Liver (tissue), 9 donors: ENCODE measurements around the gene KRTAP12-1. TPM values are rescaled to one million over a fixed set of nuclear protein-coding genes. Genes with fewer than 3 reads are reported as not detected.
A peak's percentile ranks its signal among the peaks of the same experiment; 100 is the strongest.

Experiments
- DNase-seq: peaks from one replicate; pipeline ENCODE4 v3.0.0-alpha.2; 2017; ENCODE audit warnings: low spot score
- H3K27ac ChIP-seq, 2 donors: one replicate each; pipeline ENCODE4 v1.7.0; 2013; ENCODE audit warnings: inconsistent platforms in 2 of 2, low read length in 2 of 2, control low read depth in 1 of 2, low read depth in 1 of 2, mild to moderate bottlenecking in 1 of 2
- H3K27me3 ChIP-seq, 4 donors: one replicate each; pipeline versions ENCODE4 v1.6.1 to v1.7.0; 2013; ENCODE audit warnings: low read length in 3 of 4, inconsistent platforms in 1 of 4, mild to moderate bottlenecking in 1 of 4, moderate library complexity in 1 of 4; ENCODE audit not compliant: control insufficient read depth in 4 of 4, insufficient read depth in 4 of 4
- H3K36me3 ChIP-seq, 4 donors: one replicate each; pipeline versions ENCODE4 v1.6.1 to v1.7.0; 2013; ENCODE audit warnings: low read length in 3 of 4, mild to moderate bottlenecking in 3 of 4, low read depth in 1 of 4, moderate library complexity in 1 of 4; ENCODE audit not compliant: control insufficient read depth in 4 of 4, insufficient read depth in 3 of 4
- H3K4me1 ChIP-seq, 4 donors: one replicate each; pipeline versions ENCODE4 v1.6.1 to v1.7.0; 2013; ENCODE audit warnings: low read length in 3 of 4, mild to moderate bottlenecking in 3 of 4, moderate library complexity in 1 of 4; ENCODE audit not compliant: control insufficient read depth in 4 of 4, insufficient read depth in 4 of 4
- H3K4me3 ChIP-seq, 3 donors: one replicate each; pipeline versions ENCODE4 v1.6.1 to v1.7.0; 2013; ENCODE audit warnings: low read length in 3 of 3, control low read depth in 1 of 3, low read depth in 1 of 3, mild to moderate bottlenecking in 1 of 3
- H3K9ac ChIP-seq, 2 donors: one replicate each; pipeline ENCODE4 v1.7.0; 2013; ENCODE audit warnings: low read length in 2 of 2, mild to moderate bottlenecking in 2 of 2, moderate library complexity in 2 of 2, control low read depth in 1 of 2, low read depth in 1 of 2
- H3K9me3 ChIP-seq, 4 donors: one replicate each; pipeline versions ENCODE4 v1.6.1 to v1.7.0; 2013; ENCODE audit warnings: low read length in 3 of 4; ENCODE audit not compliant: control insufficient read depth in 4 of 4
- EGR1 ChIP-seq, 2 donors: IDR thresholded peaks; 2 replicates each; pipeline ENCODE4 v1.6.1; 2016 to 2018; ENCODE audit warnings: antibody characterized with exemption in 2 of 2, low read depth in 2 of 2
- FOXA1 ChIP-seq: IDR thresholded peaks from 2 replicates; pipeline ENCODE4 v1.6.1; 2016; ENCODE audit warnings: antibody characterized with exemption
- FOXA2 ChIP-seq: IDR thresholded peaks from 2 replicates; pipeline ENCODE4 v1.6.1; 2016; ENCODE audit warnings: antibody characterized with exemption
- HNF4A ChIP-seq, 2 donors: conservative IDR thresholded peaks; 2 replicates each; pipeline ENCODE4 v1.6.1; 2016; ENCODE audit warnings: antibody characterized with exemption in 2 of 2, mild to moderate bottlenecking in 2 of 2
- HNF4G ChIP-seq: IDR thresholded peaks from 2 replicates; pipeline ENCODE4 v1.6.1; 2016; ENCODE audit warnings: antibody characterized with exemption
- NR2F2 ChIP-seq: IDR thresholded peaks from 2 replicates; pipeline ENCODE4 v1.6.1; 2016; ENCODE audit warnings: antibody characterized with exemption
- TAF1 ChIP-seq: conservative IDR thresholded peaks from 2 replicates; pipeline ENCODE4 v1.6.1; 2016; ENCODE audit warnings: antibody characterized with exemption, mild to moderate bottlenecking
- WGBS: extraction: QIAGEN DNeasy Blood & Tissue Kit; methylation state at CpG from one replicate; pipeline ENCODE4 v1.1.7; 2013; 5-methylcytosine and 5-hydroxymethylcytosine counted together
- polyA plus RNA-seq, 2 donors: library from polyadenylated mRNA; stranded (reverse) in 1 of 2; unstranded in 1 of 2; fragments of 200-250 nt in 1 of 2; fragments of >200 nt in 1 of 2; fragmentation: Nextera tagmentation in 1 of 2; extraction: Ambion mirVana in 1 of 2; gene quantifications; one replicate each; pipeline versions ENCODE4 v1.2.1 to v1.2.3, GENCODE V29; 2013 to 2015
- total RNA-seq, 2 donors: library from RNA; depleted of rRNA; stranded (reverse); fragments of >200 nt; gene quantifications; one replicate each; pipeline ENCODE4 v1.2.3, GENCODE V29; 2014
- TF ChIP-seq, protein P1 (sequence below): IDR thresholded peaks from 2 replicates; pipeline ENCODE4 v1.6.1; 2016; ENCODE audit warnings: antibody characterized with exemption, mild to moderate bottlenecking
- TF ChIP-seq, protein P2 (sequence below): IDR thresholded peaks from 2 replicates; pipeline ENCODE4 v1.6.1; 2016; ENCODE audit warnings: antibody characterized with exemption
- TF ChIP-seq, protein P3 (sequence below): IDR thresholded peaks from 2 replicates; pipeline ENCODE4 v1.6.1; 2016; ENCODE audit warnings: antibody characterized with exemption
- donor health status: healthy.
- donor health status: healthy.
- donor health status: healthy.
- donor health status: healthy.
- donor health status: healthy.

Gene KRTAP12-1
- total and polyA plus RNA-seq, 4 donors, result not detected

DNA sequence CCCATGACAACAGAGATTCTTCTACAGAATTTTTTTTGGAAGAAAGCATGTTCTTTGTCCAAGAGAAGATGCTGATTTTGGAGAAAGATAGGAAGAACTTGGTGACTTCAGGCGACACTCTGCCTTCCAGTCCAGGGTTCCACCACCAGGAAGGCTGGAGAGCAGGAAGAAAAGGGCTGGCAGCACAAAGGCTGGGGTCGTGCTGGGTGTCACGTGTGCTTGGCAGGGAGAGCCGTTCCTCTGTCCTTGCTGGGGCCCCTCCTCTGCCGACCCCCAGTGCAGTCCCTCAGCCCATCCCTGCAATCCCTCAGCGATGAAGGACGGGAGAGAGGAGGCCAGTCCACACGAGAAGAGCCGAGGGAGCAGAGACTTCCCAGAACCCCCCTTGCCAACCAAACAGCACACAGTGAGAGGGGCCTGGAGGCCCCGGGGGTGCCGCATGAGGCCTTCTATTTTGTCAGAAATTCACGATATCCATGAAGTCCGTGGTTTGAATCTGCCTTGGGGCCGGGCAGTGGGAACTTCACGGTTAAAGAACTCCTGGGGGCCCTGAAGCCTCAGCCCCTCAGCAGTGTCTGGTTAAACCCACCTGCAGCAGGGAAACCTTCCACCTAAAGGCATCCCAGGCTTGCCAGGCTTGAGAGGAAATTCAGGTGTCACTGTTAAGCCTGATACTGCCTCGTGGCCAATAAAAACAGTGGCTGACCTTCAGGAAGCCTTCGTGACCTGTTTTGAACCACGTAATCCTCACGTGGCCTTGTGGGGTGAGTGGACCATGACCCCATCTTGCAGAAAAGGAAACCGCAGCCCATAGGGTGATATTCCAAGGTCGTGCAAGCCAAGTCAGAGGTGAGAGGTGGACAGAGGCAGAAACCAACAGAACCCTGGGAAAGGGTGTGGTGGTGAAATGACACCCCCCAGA lies 18.4 kb upstream of the KRTAP12-1 start:
- no peaks in the 10 kb centered on the region for H3K9me3 ChIP-seq
- H3K9ac ChIP-seq, result no peak overlapping the region
- 45% methylated on average over 21 of the region's 21 CpGs for WGBS
- no peaks in the 10 kb centered on the region for H3K36me3 ChIP-seq
- H3K27me3 ChIP-seq, result peaks cover 3 to 14% (median 8%) of the 10 kb centered on the region in 4 donors
- H3K4me1 ChIP-seq, result no peaks in the 10 kb centered on the region
- no peak overlapping the region for H3K27ac ChIP-seq
- no peak overlapping the region for H3K4me3 ChIP-seq
- DNase-seq, result peak; percentile 27
- TF ChIP-seq EGR1 (IDR thresholded peaks at IDR 0.05; ENCODE audit: low read depth in 2 of 2) (no peak), TAF1 (no peak), HNF4A (conservative IDR thresholded peaks at IDR 0.05) (peak in 1 of 2 donors; percentile 25), FOXA1 (no peak)
- TF ChIP-seq, protein P1, sequence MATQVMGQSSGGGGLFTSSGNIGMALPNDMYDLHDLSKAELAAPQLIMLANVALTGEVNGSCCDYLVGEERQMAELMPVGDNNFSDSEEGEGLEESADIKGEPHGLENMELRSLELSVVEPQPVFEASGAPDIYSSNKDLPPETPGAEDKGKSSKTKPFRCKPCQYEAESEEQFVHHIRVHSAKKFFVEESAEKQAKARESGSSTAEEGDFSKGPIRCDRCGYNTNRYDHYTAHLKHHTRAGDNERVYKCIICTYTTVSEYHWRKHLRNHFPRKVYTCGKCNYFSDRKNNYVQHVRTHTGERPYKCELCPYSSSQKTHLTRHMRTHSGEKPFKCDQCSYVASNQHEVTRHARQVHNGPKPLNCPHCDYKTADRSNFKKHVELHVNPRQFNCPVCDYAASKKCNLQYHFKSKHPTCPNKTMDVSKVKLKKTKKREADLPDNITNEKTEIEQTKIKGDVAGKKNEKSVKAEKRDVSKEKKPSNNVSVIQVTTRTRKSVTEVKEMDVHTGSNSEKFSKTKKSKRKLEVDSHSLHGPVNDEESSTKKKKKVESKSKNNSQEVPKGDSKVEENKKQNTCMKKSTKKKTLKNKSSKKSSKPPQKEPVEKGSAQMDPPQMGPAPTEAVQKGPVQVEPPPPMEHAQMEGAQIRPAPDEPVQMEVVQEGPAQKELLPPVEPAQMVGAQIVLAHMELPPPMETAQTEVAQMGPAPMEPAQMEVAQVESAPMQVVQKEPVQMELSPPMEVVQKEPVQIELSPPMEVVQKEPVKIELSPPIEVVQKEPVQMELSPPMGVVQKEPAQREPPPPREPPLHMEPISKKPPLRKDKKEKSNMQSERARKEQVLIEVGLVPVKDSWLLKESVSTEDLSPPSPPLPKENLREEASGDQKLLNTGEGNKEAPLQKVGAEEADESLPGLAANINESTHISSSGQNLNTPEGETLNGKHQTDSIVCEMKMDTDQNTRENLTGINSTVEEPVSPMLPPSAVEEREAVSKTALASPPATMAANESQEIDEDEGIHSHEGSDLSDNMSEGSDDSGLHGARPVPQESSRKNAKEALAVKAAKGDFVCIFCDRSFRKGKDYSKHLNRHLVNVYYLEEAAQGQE, result no peak
- TF ChIP-seq, protein P2, sequence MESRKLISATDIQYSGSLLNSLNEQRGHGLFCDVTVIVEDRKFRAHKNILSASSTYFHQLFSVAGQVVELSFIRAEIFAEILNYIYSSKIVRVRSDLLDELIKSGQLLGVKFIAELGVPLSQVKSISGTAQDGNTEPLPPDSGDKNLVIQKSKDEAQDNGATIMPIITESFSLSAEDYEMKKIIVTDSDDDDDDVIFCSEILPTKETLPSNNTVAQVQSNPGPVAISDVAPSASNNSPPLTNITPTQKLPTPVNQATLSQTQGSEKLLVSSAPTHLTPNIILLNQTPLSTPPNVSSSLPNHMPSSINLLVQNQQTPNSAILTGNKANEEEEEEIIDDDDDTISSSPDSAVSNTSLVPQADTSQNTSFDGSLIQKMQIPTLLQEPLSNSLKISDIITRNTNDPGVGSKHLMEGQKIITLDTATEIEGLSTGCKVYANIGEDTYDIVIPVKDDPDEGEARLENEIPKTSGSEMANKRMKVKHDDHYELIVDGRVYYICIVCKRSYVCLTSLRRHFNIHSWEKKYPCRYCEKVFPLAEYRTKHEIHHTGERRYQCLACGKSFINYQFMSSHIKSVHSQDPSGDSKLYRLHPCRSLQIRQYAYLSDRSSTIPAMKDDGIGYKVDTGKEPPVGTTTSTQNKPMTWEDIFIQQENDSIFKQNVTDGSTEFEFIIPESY, result no peak

DNA sequence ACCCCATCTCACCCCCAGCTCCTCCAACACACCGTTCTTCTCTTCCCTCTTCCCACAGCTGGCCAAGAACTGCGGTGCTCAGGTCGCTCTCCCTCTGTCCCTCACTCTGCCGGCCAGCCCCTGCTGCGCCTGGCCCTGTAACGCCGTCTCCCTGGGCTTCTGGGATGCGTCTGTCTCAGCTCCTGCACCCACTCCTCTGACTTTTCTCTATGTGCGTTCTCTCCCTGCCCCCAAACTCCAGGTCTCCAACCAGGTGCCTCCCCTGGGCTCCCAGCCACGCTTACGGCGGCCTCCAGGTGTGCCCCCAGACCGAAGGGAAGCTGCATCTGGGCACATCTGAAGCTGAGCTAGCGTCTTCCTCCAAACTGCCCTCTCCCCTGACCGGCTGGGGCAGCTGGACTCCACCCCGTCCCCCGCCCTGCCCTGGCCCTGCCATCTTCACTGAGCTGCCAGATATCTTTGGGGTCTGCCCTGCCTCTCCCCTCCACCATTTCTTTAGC lies 17.6 kb upstream of the KRTAP12-1 start:
- WGBS, result 53% methylated on average over 17 of the region's 17 CpGs
- Histone ChIP-seq H3K36me3 (no peaks in the 10 kb centered on the region), H3K9ac (no peak overlapping the region), H3K27me3 (peaks cover 3 to 14% (median 8%) of the 10 kb centered on the region in 4 donors), H3K4me3 (no peak overlapping the region), H3K4me1 (no peaks in the 10 kb centered on the region), H3K9me3 (no peaks in the 10 kb centered on the region), H3K27ac (no peak overlapping the region)
- peak; percentile 19 for DNase-seq
- TF ChIP-seq HNF4G (no peak), FOXA2 (no peak), NR2F2 (no peak), HNF4A (conservative IDR thresholded peaks at IDR 0.05) (no peak)
- TF ChIP-seq, protein P3, sequence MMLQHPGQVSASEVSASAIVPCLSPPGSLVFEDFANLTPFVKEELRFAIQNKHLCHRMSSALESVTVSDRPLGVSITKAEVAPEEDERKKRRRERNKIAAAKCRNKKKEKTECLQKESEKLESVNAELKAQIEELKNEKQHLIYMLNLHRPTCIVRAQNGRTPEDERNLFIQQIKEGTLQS, result no peak
